SK-N-SH treated with all-trans-retinoic acid at 6 μM for 48 hours (cell line): Measurements from ENCODE around the gene RAB8A.

Experiments
- ARNTL ChIP-seq: fragments of 450-650 bp; formaldehyde crosslinking; IDR thresholded peaks from 2 replicates; pipeline ENCODE4 v1.5.0; 2020; ENCODE audit warnings: low read depth, mild to moderate bottlenecking, moderate library complexity, borderline replicate concordance
- BACH2 ChIP-seq: fragments of 250-450 bp; sonication (Bioruptor Pico); IDR thresholded peaks from 2 replicates; pipeline ENCODE4 v1.9.0; 2021; ENCODE audit warnings: mild to moderate bottlenecking, borderline replicate concordance
- CREB5 ChIP-seq: fragments of 250-450 bp; sonication (Bioruptor Pico); IDR thresholded peaks from 2 replicates; pipeline ENCODE4 v1.5.1; 2020; ENCODE audit warnings: low read depth, mild to moderate bottlenecking, moderate library complexity
- ESRRG ChIP-seq: fragments of 250-450 bp; sonication (Bioruptor Pico); IDR thresholded peaks from 2 replicates; pipeline ENCODE4 v1.6.1; 2021; ENCODE audit warnings: mild to moderate bottlenecking
- GLIS3 ChIP-seq: fragments of 250-450 bp; sonication (Bioruptor Pico); IDR thresholded peaks from 2 replicates; pipeline ENCODE4 v1.5.0; 2020; ENCODE audit warnings: mild to moderate bottlenecking, moderate library complexity
- PATZ1 ChIP-seq: fragments of 250-450 bp; sonication (Bioruptor Pico); IDR thresholded peaks from 2 replicates; pipeline ENCODE4 v1.8.0; 2020; ENCODE audit warnings: mild to moderate bottlenecking, moderate library complexity, borderline replicate concordance
- POU6F1 ChIP-seq: fragments of 250-450 bp; sonication (Bioruptor Pico); IDR thresholded peaks from 2 replicates; pipeline ENCODE4 v1.8.0; 2021; ENCODE audit warnings: low read depth, mild to moderate bottlenecking, moderate library complexity, borderline replicate concordance
- PPARA ChIP-seq: fragments of 250-450 bp; sonication (Bioruptor Pico); IDR thresholded peaks from 2 replicates; pipeline ENCODE4 v1.5.0; 2020; ENCODE audit warnings: mild to moderate bottlenecking, borderline replicate concordance
- RARB ChIP-seq: fragments of 250-450 bp; sonication (Bioruptor Pico); IDR thresholded peaks from 2 replicates; pipeline ENCODE4 v1.8.0; 2021; ENCODE audit warnings: mild to moderate bottlenecking, moderate library complexity
- TOX ChIP-seq: fragments of 250-450 bp; sonication (Bioruptor Pico); IDR thresholded peaks from 2 replicates; pipeline ENCODE4 v1.8.0; 2021; ENCODE audit warnings: mild to moderate bottlenecking, moderate library complexity, borderline replicate concordance
- ZFP3 ChIP-seq: fragments of 250-450 bp; sonication (Bioruptor Pico); IDR thresholded peaks from 2 replicates; pipeline ENCODE4 v1.5.0; 2020; ENCODE audit warnings: mild to moderate bottlenecking, moderate library complexity
- ZFP30 ChIP-seq: fragments of 450-650 bp; formaldehyde crosslinking; IDR thresholded peaks from 2 replicates; pipeline ENCODE4 v1.5.0; 2022; ENCODE audit warnings: mild to moderate bottlenecking, moderate library complexity

- TF ChIP-seq ARNTL (no peak), ZFP30 (CRISPR knock-in tag) (no peak), GLIS3 (no peak), PATZ1 (CRISPR knock-in tag) (no peak), TOX (CRISPR knock-in tag) (no peak), POU6F1 (no peak), CREB5 (CRISPR knock-in tag) (no peak), ZFP3 (CRISPR knock-in tag) (no peak), PPARA (CRISPR knock-in tag) (no peak), RARB (CRISPR knock-in tag) (no peak), ESRRG (CRISPR knock-in tag) (no peak), BACH2 (CRISPR knock-in tag) (no peak)
These were observed 29.4 kb downstream of the RAB8A start for GRCh38 chr19:16141043-16141442.
